Liver (tissue), 3 donors: ENCODE measurements around the gene LCE2A.

Experiments used
- ATF3 ChIP-seq: IDR thresholded peaks from 2 replicates; pipeline ENCODE4 v1.6.1; 2016; ENCODE audit warnings: antibody characterized with exemption
- EGR1 ChIP-seq, 2 donors: IDR thresholded peaks; 2 replicates each; pipeline ENCODE4 v1.6.1; 2016 to 2018; ENCODE audit warnings: antibody characterized with exemption in 2 of 2, low read depth in 2 of 2
- FOXA1 ChIP-seq: IDR thresholded peaks from 2 replicates; pipeline ENCODE4 v1.6.1; 2016; ENCODE audit warnings: antibody characterized with exemption
- FOXA2 ChIP-seq: IDR thresholded peaks from 2 replicates; pipeline ENCODE4 v1.6.1; 2016; ENCODE audit warnings: antibody characterized with exemption
- GABPA ChIP-seq, 2 donors: IDR thresholded peaks in 1 of 2; conservative IDR thresholded peaks in 1 of 2; 2 replicates each; pipeline ENCODE4 v1.6.1; 2016; ENCODE audit warnings: antibody characterized with exemption in 2 of 2, mild to moderate bottlenecking in 1 of 2, moderate library complexity in 1 of 2
- HNF4A ChIP-seq, 2 donors: conservative IDR thresholded peaks; 2 replicates each; pipeline ENCODE4 v1.6.1; 2016; ENCODE audit warnings: antibody characterized with exemption in 2 of 2, mild to moderate bottlenecking in 2 of 2
- JUND ChIP-seq, 2 donors: IDR thresholded peaks; 2 replicates each; pipeline ENCODE4 v1.6.1; 2016; ENCODE audit warnings: antibody characterized with exemption in 2 of 2
- MAX ChIP-seq: IDR thresholded peaks from 2 replicates; pipeline ENCODE4 v1.6.1; 2016; ENCODE audit warnings: antibody characterized with exemption
- RAD21 ChIP-seq, 2 donors: IDR thresholded peaks; 2 replicates each; pipeline ENCODE4 v1.6.1; 2016; ENCODE audit warnings: antibody characterized with exemption in 2 of 2, mild to moderate bottlenecking in 2 of 2
- SP1 ChIP-seq: IDR thresholded peaks from 2 replicates; pipeline ENCODE4 v1.6.1; 2018; ENCODE audit warnings: antibody characterized with exemption, mild to moderate bottlenecking
- TAF1 ChIP-seq: conservative IDR thresholded peaks from 2 replicates; pipeline ENCODE4 v1.6.1; 2016; ENCODE audit warnings: antibody characterized with exemption, mild to moderate bottlenecking
- YY1 ChIP-seq: IDR thresholded peaks from 2 replicates; pipeline ENCODE4 v1.6.1; 2016; ENCODE audit warnings: antibody characterized with exemption, mild to moderate bottlenecking
- TF ChIP-seq, protein P1 (sequence below): fragments of 150-350 bp; IDR thresholded peaks from 2 replicates; pipeline ENCODE4 v1.5.1; 2017; ENCODE audit warnings: improper control_type of control experiment, low read depth, low read length; ENCODE audit not compliant: missing input control
- TF ChIP-seq, protein P2 (sequence below): IDR thresholded peaks from 2 replicates; pipeline ENCODE4 v1.6.1; 2016; ENCODE audit warnings: antibody characterized with exemption, mild to moderate bottlenecking
- donor health status: healthy.
- donor health status: healthy.

- no peak for TF ChIP-seq SP1
- TF ChIP-seq, protein P1, sequence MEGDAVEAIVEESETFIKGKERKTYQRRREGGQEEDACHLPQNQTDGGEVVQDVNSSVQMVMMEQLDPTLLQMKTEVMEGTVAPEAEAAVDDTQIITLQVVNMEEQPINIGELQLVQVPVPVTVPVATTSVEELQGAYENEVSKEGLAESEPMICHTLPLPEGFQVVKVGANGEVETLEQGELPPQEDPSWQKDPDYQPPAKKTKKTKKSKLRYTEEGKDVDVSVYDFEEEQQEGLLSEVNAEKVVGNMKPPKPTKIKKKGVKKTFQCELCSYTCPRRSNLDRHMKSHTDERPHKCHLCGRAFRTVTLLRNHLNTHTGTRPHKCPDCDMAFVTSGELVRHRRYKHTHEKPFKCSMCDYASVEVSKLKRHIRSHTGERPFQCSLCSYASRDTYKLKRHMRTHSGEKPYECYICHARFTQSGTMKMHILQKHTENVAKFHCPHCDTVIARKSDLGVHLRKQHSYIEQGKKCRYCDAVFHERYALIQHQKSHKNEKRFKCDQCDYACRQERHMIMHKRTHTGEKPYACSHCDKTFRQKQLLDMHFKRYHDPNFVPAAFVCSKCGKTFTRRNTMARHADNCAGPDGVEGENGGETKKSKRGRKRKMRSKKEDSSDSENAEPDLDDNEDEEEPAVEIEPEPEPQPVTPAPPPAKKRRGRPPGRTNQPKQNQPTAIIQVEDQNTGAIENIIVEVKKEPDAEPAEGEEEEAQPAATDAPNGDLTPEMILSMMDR: no peak
- no peak for TF ChIP-seq TAF1
- TF ChIP-seq RAD21 (IDR thresholded peaks at IDR 0.05): no peak
- TF ChIP-seq MAX: no peak
- TF ChIP-seq GABPA (IDR thresholded peaks at IDR 0.05 in 1 of 2, conservative IDR thresholded peaks at IDR 0.05 in 1 of 2): no peak
- TF ChIP-seq, protein P2, sequence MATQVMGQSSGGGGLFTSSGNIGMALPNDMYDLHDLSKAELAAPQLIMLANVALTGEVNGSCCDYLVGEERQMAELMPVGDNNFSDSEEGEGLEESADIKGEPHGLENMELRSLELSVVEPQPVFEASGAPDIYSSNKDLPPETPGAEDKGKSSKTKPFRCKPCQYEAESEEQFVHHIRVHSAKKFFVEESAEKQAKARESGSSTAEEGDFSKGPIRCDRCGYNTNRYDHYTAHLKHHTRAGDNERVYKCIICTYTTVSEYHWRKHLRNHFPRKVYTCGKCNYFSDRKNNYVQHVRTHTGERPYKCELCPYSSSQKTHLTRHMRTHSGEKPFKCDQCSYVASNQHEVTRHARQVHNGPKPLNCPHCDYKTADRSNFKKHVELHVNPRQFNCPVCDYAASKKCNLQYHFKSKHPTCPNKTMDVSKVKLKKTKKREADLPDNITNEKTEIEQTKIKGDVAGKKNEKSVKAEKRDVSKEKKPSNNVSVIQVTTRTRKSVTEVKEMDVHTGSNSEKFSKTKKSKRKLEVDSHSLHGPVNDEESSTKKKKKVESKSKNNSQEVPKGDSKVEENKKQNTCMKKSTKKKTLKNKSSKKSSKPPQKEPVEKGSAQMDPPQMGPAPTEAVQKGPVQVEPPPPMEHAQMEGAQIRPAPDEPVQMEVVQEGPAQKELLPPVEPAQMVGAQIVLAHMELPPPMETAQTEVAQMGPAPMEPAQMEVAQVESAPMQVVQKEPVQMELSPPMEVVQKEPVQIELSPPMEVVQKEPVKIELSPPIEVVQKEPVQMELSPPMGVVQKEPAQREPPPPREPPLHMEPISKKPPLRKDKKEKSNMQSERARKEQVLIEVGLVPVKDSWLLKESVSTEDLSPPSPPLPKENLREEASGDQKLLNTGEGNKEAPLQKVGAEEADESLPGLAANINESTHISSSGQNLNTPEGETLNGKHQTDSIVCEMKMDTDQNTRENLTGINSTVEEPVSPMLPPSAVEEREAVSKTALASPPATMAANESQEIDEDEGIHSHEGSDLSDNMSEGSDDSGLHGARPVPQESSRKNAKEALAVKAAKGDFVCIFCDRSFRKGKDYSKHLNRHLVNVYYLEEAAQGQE: no peak
- no peak for TF ChIP-seq EGR1 (IDR thresholded peaks at IDR 0.05; ENCODE audit: low read depth in 2 of 2)
- TF ChIP-seq ATF3: no peak
- TF ChIP-seq YY1: peak; percentile 26
- peak; percentile 38 for TF ChIP-seq FOXA2
- TF ChIP-seq FOXA1: peak; percentile 25
- TF ChIP-seq JUND (IDR thresholded peaks at IDR 0.05): no peak
- TF ChIP-seq HNF4A (conservative IDR thresholded peaks at IDR 0.05): peak in 1 of 2 donors; percentile 55
Observed at GRCh38 chr1:152657677-152658076, 40.5 kb upstream of the LCE2A start.
